ENCODE results near the gene ARHGAP30.

The ARHGAP30 gene

GRCh38 chr1:161115132-161115711, 45.5 kb upstream of the ARHGAP30 start:
- no CpG with 5 or more reads among the region's 12 CpGs for WGBS, 2 donors (ENCODE audit: extremely low coverage in 2 of 2, insufficient read length in 2 of 2, insufficient replicate concordance in 1 of 2)
- H2BK120ac ChIP-seq (ENCODE audit: low read depth, low read length) = no peak overlapping the region
- H3K27ac ChIP-seq (replicated peaks; ENCODE audit: low read length) = no peak overlapping the region

GRCh38 chr1:161114556-161114955, 44.9 kb upstream of the ARHGAP30 start:
- H3K14ac ChIP-seq (ENCODE audit: low read length) = no peak overlapping the region
- H3K27ac ChIP-seq (replicated peaks; ENCODE audit: low read length) = no peak overlapping the region
- no peak overlapping the region for H2BK15ac ChIP-seq (ENCODE audit: low read length)

More at GRCh38 chr1:161115132-161115711, 45.5 kb upstream of the ARHGAP30 start:
- Histone ChIP-seq H2AFZ (ENCODE audit: low read length) (no peak overlapping the region), H3K4me3 (ENCODE audit: low read length in 2 of 2) (no peak overlapping the region), H2BK12ac (ENCODE audit: low read length) (no peak overlapping the region), H3K4ac (ENCODE audit: low read length) (no peak overlapping the region), H3K23ac (ENCODE audit: low read depth, low read length, poor library complexity) (no peak overlapping the region), H3K18ac (ENCODE audit: low read length) (no peak overlapping the region), H3K4me2 (ENCODE audit: insufficient read depth, low read length, poor library complexity, severe bottlenecking) (no peak overlapping the region), H3K36me3 (replicated peaks in 1 of 2; ENCODE audit: control insufficient read depth in 2 of 2, insufficient read depth in 2 of 2, low read length in 2 of 2) (peaks cover 12 to 49% of the 10 kb centered on the region in 2 donors), H3K4me1 (ENCODE audit: control insufficient read depth in 2 of 2, insufficient read depth in 1 of 2, low read depth in 1 of 2, low read length in 2 of 2) (peaks cover 4 to 14% of the 10 kb centered on the region in 2 donors), H2BK15ac (ENCODE audit: low read length) (no peak overlapping the region), H3K79me1 (ENCODE audit: low read depth, low read length) (peaks cover 8% of the 10 kb centered on the region), H3K9me3 (replicated peaks in 1 of 2; ENCODE audit: control insufficient read depth in 2 of 2, insufficient read depth in 1 of 2, low read depth in 1 of 2, low read length in 2 of 2) (no peaks in the 10 kb centered on the region), H3K27me3 (ENCODE audit: control insufficient read depth in 3 of 3, insufficient read depth in 3 of 3, low read depth in 1 of 3, low read length in 3 of 3) (no peaks in the 10 kb centered on the region), H4K91ac (ENCODE audit: low read depth, low read length, poor library complexity) (no peak overlapping the region), H2AK5ac (ENCODE audit: low read depth, low read length) (no peak overlapping the region), H4K8ac (ENCODE audit: low read depth, low read length) (no peak overlapping the region), H3K9ac (ENCODE audit: low read depth, low read length, poor library complexity) (no peak overlapping the region), H2BK5ac (ENCODE audit: low read length) (no peak overlapping the region), H3K14ac (ENCODE audit: low read length) (no peak overlapping the region)
- DNase-seq (ENCODE audit: low spot score) = no peak

GRCh38 chr1:161113915-161114314, 44.2 kb upstream of the ARHGAP30 start:
- Histone ChIP-seq H3K4me1 (ENCODE audit: control insufficient read depth in 2 of 2, insufficient read depth in 1 of 2, low read depth in 1 of 2, low read length in 2 of 2) (peaks cover 3 to 7% of the 10 kb centered on the region in 2 donors), H3K4ac (ENCODE audit: low read length) (no peak overlapping the region), H3K4me2 (ENCODE audit: insufficient read depth, low read length, poor library complexity, severe bottlenecking) (no peak overlapping the region), H3K36me3 (replicated peaks in 1 of 2; ENCODE audit: control insufficient read depth in 2 of 2, insufficient read depth in 2 of 2, low read length in 2 of 2) (peaks cover 3 to 47% of the 10 kb centered on the region in 2 donors), H2BK15ac (ENCODE audit: low read length) (no peak overlapping the region), H2BK12ac (ENCODE audit: low read length) (no peak overlapping the region), H3K27me3 (ENCODE audit: control insufficient read depth in 3 of 3, insufficient read depth in 3 of 3, low read depth in 1 of 3, low read length in 3 of 3) (no peaks in the 10 kb centered on the region), H3K9ac (ENCODE audit: low read depth, low read length, poor library complexity) (no peak overlapping the region), H3K79me1 (ENCODE audit: low read depth, low read length) (peaks cover 11% of the 10 kb centered on the region), H3K4me3 (ENCODE audit: low read length in 2 of 2) (no peak overlapping the region), H3K27ac (replicated peaks; ENCODE audit: low read length) (no peak overlapping the region), H3K18ac (ENCODE audit: low read length) (no peak overlapping the region), H2AFZ (ENCODE audit: low read length) (no peak overlapping the region), H3K9me3 (replicated peaks in 1 of 2; ENCODE audit: control insufficient read depth in 2 of 2, insufficient read depth in 1 of 2, low read depth in 1 of 2, low read length in 2 of 2) (no peaks in the 10 kb centered on the region), H4K8ac (ENCODE audit: low read depth, low read length) (no peak overlapping the region), H2BK5ac (ENCODE audit: low read length) (no peak overlapping the region), H4K91ac (ENCODE audit: low read depth, low read length, poor library complexity) (no peak overlapping the region), H3K14ac (ENCODE audit: low read length) (no peak overlapping the region), H3K23ac (ENCODE audit: low read depth, low read length, poor library complexity) (no peak overlapping the region), H2BK120ac (ENCODE audit: low read depth, low read length) (no peak overlapping the region), H2AK5ac (ENCODE audit: low read depth, low read length) (no peak overlapping the region)
- WGBS, 2 donors (ENCODE audit: extremely low coverage in 2 of 2, insufficient read length in 2 of 2, insufficient replicate concordance in 1 of 2) = no CpG with 5 or more reads among the region's 1 CpG
- DNase-seq (ENCODE audit: low spot score) = no peak

More at GRCh38 chr1:161114556-161114955, 44.9 kb upstream of the ARHGAP30 start:
- Histone ChIP-seq H3K18ac (ENCODE audit: low read length) (no peak overlapping the region), H3K27me3 (ENCODE audit: control insufficient read depth in 3 of 3, insufficient read depth in 3 of 3, low read depth in 1 of 3, low read length in 3 of 3) (no peaks in the 10 kb centered on the region), H4K91ac (ENCODE audit: low read depth, low read length, poor library complexity) (no peak overlapping the region), H3K9ac (ENCODE audit: low read depth, low read length, poor library complexity) (no peak overlapping the region), H2BK5ac (ENCODE audit: low read length) (no peak overlapping the region), H2AK5ac (ENCODE audit: low read depth, low read length) (no peak overlapping the region), H2BK12ac (ENCODE audit: low read length) (no peak overlapping the region), H2BK120ac (ENCODE audit: low read depth, low read length) (no peak overlapping the region), H3K36me3 (replicated peaks in 1 of 2; ENCODE audit: control insufficient read depth in 2 of 2, insufficient read depth in 2 of 2, low read length in 2 of 2) (peaks cover 6 to 47% of the 10 kb centered on the region in 2 donors), H3K4me1 (ENCODE audit: control insufficient read depth in 2 of 2, insufficient read depth in 1 of 2, low read depth in 1 of 2, low read length in 2 of 2) (peaks cover 4 to 13% of the 10 kb centered on the region in 2 donors), H3K79me1 (ENCODE audit: low read depth, low read length) (peaks cover 11% of the 10 kb centered on the region), H3K23ac (ENCODE audit: low read depth, low read length, poor library complexity) (no peak overlapping the region), H4K8ac (ENCODE audit: low read depth, low read length) (no peak overlapping the region), H2AFZ (ENCODE audit: low read length) (no peak overlapping the region), H3K4me2 (ENCODE audit: insufficient read depth, low read length, poor library complexity, severe bottlenecking) (no peak overlapping the region), H3K4ac (ENCODE audit: low read length) (no peak overlapping the region), H3K9me3 (replicated peaks in 1 of 2; ENCODE audit: control insufficient read depth in 2 of 2, insufficient read depth in 1 of 2, low read depth in 1 of 2, low read length in 2 of 2) (no peaks in the 10 kb centered on the region), H3K4me3 (ENCODE audit: low read length in 2 of 2) (no peak overlapping the region)
- no CpG with 5 or more reads among the region's 2 CpGs for WGBS, 2 donors (ENCODE audit: extremely low coverage in 2 of 2, insufficient read length in 2 of 2, insufficient replicate concordance in 1 of 2)
- DNase-seq (ENCODE audit: low spot score) = no peak

- Histone ChIP-seq H2AK5ac (ENCODE audit: low read depth, low read length) (no peak overlapping the region), H3K23ac (ENCODE audit: low read depth, low read length, poor library complexity) (no peak overlapping the region)
These were observed 41.8 kb upstream of the ARHGAP30 start for GRCh38 chr1:161111527-161111926.

More at GRCh38 chr1:161111527-161111926, 41.8 kb upstream of the ARHGAP30 start:
- H2BK5ac ChIP-seq (ENCODE audit: low read length) = no peak overlapping the region
- no peak overlapping the region for H2BK15ac ChIP-seq (ENCODE audit: low read length)
- no peak overlapping the region for H3K4ac ChIP-seq (ENCODE audit: low read length)
- WGBS, 2 donors (ENCODE audit: extremely low coverage in 2 of 2, insufficient read length in 2 of 2, insufficient replicate concordance in 1 of 2) = no CpG with 5 or more reads among the region's 2 CpGs
- H2BK120ac ChIP-seq (ENCODE audit: low read depth, low read length) = no peak overlapping the region
- no peak overlapping the region for H4K8ac ChIP-seq (ENCODE audit: low read depth, low read length)
- no peaks in the 10 kb centered on the region for H3K9me3 ChIP-seq (replicated peaks in 1 of 2; ENCODE audit: control insufficient read depth in 2 of 2, insufficient read depth in 1 of 2, low read depth in 1 of 2, low read length in 2 of 2)
- H3K18ac ChIP-seq (ENCODE audit: low read length) = no peak overlapping the region
- H3K4me1 ChIP-seq (ENCODE audit: control insufficient read depth in 2 of 2, insufficient read depth in 1 of 2, low read depth in 1 of 2, low read length in 2 of 2) = no peaks in the 10 kb centered on the region
- H3K27me3 ChIP-seq (ENCODE audit: control insufficient read depth in 3 of 3, insufficient read depth in 3 of 3, low read depth in 1 of 3, low read length in 3 of 3) = no peaks in the 10 kb centered on the region
- peaks cover 5% of the 10 kb centered on the region for H3K79me1 ChIP-seq (ENCODE audit: low read depth, low read length)
- H2AFZ ChIP-seq (ENCODE audit: low read length) = no peak overlapping the region
- H3K9ac ChIP-seq (ENCODE audit: low read depth, low read length, poor library complexity) = no peak overlapping the region
- H3K27ac ChIP-seq (replicated peaks; ENCODE audit: low read length) = no peak overlapping the region
- no peak for DNase-seq (ENCODE audit: low spot score)
- H2BK12ac ChIP-seq (ENCODE audit: low read length) = no peak overlapping the region
- H4K91ac ChIP-seq (ENCODE audit: low read depth, low read length, poor library complexity) = no peak overlapping the region
- peaks cover 3 to 43% of the 10 kb centered on the region in 2 donors for H3K36me3 ChIP-seq (replicated peaks in 1 of 2; ENCODE audit: control insufficient read depth in 2 of 2, insufficient read depth in 2 of 2, low read length in 2 of 2)
- no peak overlapping the region for H3K4me3 ChIP-seq (ENCODE audit: low read length in 2 of 2)
- H3K14ac ChIP-seq (ENCODE audit: low read length) = no peak overlapping the region
- no peak overlapping the region for H3K4me2 ChIP-seq (ENCODE audit: insufficient read depth, low read length, poor library complexity, severe bottlenecking)
